K562 treated with DMSO at 1 percent for 4 hours (cell line): ENCODE data around the gene TMEM238L. TPM values are rescaled to one million over a fixed set of nuclear protein-coding genes. Genes with fewer than 3 reads are reported as not detected.

Experiments used
- total RNA-seq: library from RNA; unstranded; fragments of 300-600 nt; gene quantifications from 2 replicates; pipeline ENCODE4 v1.2.3, GENCODE V29; 2022; ENCODE audit not compliant: insufficient read depth

TMEM238L gene, protein sequence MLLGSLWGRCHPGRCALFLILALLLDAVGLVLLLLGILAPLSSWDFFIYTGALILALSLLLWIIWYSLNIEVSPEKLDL
- not detected in 2 replicates for total RNA-seq

DNA sequence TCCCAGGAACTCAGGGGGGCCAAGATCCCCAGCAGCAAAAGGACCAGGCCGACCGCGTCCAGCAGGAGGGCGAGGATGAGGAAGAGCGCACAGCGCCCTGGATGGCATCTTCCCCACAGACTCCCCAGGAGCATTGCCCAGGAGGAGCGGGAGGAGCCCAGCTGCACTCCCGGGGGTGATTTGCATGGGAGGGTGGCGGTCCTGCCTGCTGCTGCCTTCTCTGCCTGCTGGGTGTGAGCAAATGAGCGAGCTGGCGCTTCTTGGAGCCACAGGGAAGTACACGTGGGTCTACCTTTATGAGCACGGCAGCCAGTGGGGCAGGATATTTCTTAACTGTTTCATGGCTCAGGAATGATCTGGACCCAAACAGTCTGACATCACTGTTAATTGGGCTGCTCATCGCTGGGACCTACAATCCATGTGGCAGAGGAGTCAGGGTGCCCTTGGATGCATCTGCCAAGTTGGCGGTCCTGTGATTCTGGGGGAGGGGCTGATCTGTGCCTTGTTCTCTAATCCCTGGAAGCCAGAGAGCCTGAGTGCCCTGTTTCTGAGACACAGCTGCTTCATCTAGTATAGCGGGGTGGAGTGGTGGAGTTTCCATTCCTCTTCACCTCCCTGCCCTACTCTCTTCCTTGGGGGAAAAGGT, at the start of gene TMEM238L:
TMEM238L (minus strand) TSS at position 270 of the 646 bp plus-strand sequence; CDS start at position 134, 136 bp downstream.

DNA sequence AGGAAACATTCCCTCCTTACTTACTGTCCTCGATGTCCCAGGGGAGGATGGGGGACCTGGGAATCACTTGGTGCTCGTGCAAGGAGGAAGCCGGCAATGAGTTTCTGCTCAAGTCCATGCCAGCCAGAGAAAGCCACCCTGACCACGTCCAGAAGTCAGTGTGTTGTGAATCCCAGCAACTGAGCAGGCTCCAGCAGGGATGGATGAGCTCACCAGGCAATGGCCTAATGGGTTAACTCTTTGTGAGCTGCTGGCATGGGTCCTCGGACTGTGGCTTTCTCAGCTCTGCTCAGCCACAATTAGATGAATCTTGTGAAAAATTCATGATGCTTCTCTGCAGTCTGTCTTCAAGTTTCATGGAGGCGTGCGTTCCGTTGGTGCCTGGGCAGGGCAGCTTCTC, 34.0 kb upstream of the TMEM238L start, which contains the start of gene PIRT:
PIRT (minus strand) TSS at position 167 of the 400 bp plus-strand sequence. CDS start 12,442 bp downstream, outside the sequence.

Other genes starting within 250 kb of the TMEM238L start
- 0.19 and 0.33 TPM in 2 replicates for gene MYH3, start 146.8 kb downstream of the TMEM238L start, total RNA-seq
- 2.7 and 5.4 TPM in 2 replicates for gene SCO1, start 106.6 kb downstream of the TMEM238L start, total RNA-seq
- gene ADPRM, start 106.5 kb downstream of the TMEM238L start, total RNA-seq = 7.6 and 7.8 TPM in 2 replicates
- not detected in 2 replicates for gene TMEM220, start 74.1 kb downstream of the TMEM238L start, total RNA-seq
- gene PIRT, start 34.0 kb upstream of the TMEM238L start, total RNA-seq = not detected in 2 replicates